ENCODE data around the gene FYN. TPM values are rescaled to one million over a fixed set of nuclear protein-coding genes. Genes with fewer than 3 reads are reported as not detected.

FYN gene
- total RNA-seq, 1 experiment from 2014 or later = 26.6 TPM

GRCh38 chr6:111770263-111771093 is 102.8 kb downstream of the FYN start:
- no peak for DNase-seq (ENCODE audit: low spot score)

DNA sequence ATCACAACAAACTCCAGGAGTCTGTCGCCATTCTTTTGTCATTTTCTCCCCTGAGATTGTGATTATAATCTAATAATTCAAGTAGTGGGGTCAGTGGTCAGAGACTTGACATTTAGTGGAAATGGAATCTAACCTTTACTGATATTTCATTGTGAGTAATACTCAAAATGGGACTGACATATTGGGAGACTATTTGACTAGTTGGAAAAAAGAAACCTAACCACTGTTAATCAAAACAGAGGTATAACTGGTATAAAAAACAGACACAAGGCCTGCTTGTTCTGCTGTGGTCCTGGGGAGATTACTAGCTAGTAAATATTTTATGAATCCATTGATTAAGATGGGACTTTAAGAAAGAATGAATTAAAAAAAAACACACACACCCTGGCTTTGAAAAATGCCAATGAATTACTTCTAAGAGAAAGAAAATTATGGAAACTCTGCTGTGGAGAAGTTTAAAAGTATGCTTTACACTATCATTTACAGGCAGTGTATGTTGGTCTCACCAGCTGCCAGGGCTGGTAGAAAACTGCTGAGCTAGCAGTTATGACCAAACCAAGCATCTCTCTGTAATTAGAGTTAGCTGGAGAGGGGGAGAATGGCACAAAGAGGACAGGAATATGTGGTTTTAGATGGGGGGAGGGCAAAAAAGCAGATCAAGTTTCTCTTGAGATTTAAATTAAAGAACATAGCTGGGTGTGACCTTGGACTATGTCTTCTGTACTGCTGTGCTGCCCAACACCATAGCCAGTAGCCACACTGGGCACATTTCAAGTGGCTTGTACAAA is 103.7 kb downstream of the FYN start:
- DNase-seq (ENCODE audit: low spot score) = no peak

DNA sequence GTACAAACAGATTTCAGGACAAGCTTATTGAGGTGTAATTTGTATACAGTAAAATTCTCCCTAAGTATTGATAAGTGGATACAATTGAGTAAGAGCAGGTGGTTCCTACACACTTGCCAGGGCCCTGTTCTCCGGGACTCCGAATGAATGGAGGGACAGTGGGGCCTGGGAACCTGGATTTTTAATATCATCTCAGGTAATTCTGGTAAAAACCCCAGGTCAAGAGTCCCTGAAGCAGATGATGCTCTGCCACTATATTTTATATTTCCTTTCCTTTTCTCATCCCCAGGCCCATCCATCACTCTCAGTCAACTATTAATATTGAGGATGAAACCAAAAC is 104.9 kb downstream of the FYN start:
- DNase-seq (ENCODE audit: low spot score) = no peak

GRCh38 chr6:111767752-111768430 is 105.4 kb downstream of the FYN start:
- DNase-seq (ENCODE audit: low spot score) = no peak

- no peak for DNase-seq (ENCODE audit: low spot score)
Measured at GRCh38 chr6:111766201-111766857, 106.9 kb downstream of the FYN start.

- no peak for DNase-seq (ENCODE audit: low spot score)
Measured at GRCh38 chr6:111765763-111766162, 107.5 kb downstream of the FYN start.

DNA sequence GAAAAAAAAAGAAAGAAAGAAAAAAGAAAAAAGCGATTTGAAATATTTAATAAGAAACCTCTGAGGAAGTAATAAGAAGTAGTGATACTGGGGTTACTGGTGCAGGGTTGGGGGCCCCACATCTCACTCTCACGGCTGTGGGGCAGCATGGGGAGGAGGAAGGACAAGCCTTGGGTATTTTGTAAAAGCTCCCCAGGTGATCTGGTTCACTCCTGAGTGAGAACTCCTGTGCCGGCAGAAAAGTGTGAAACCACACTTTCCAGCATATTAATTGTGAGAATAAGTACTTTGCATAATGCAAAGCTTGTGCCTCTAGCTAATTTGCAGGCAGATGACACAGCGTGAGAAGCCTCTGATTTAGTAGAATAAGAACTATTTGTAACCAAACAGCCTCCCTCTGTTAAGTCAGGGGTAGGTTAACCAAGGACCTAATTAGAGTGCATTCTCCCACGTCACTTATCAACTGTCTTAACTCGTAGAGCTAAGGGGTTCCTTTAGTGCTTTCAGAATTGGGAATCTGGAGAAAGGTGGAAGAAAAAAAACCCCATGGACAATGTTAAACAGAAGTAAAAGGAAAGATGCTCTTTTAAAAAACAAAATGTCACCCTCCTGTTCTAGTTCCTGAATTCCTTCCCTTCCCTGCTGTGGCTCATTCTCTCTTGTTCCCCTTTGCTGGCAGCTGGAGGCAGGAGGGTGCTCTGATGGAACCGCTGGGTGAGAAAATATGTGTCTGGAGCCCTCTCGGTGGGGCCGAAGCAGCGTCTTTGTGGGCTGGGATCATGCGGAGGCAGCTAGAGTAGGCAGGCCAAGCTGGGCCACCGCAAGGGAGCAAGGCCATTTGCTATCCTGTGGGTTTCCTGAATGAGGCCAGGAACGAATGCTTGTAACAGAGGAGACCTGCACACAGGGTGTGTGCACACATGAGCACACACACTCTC is 108.7 kb downstream of the FYN start:
- DNase-seq (ENCODE audit: low spot score) = no peak

GRCh38 chr6:111763381-111763780 is 109.9 kb downstream of the FYN start:
- no peak for DNase-seq (ENCODE audit: low spot score)

GRCh38 chr6:111761783-111762312 is 111.4 kb downstream of the FYN start:
- DNase-seq (ENCODE audit: low spot score) = no peak

DNA sequence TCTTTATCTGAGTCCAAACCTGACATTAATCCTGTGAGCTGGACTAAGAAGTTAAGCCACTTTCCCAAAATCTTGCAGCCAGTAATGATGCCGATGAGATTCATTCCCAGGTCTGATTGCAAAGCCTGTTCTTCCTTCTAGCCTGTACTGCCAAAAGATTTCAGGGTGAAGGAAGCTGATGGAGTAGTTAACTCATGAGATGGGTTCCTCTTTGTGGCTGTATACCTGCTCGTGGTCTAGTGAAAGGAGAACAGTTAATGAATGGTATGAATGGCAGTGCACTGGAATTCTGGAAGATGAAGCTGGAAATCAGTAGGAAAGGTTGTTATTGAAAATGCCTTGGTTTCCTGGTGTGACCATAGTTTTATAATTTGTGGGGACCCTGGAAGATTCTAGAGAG is 112.0 kb downstream of the FYN start:
- DNase-seq (ENCODE audit: low spot score) = no peak

DNA sequence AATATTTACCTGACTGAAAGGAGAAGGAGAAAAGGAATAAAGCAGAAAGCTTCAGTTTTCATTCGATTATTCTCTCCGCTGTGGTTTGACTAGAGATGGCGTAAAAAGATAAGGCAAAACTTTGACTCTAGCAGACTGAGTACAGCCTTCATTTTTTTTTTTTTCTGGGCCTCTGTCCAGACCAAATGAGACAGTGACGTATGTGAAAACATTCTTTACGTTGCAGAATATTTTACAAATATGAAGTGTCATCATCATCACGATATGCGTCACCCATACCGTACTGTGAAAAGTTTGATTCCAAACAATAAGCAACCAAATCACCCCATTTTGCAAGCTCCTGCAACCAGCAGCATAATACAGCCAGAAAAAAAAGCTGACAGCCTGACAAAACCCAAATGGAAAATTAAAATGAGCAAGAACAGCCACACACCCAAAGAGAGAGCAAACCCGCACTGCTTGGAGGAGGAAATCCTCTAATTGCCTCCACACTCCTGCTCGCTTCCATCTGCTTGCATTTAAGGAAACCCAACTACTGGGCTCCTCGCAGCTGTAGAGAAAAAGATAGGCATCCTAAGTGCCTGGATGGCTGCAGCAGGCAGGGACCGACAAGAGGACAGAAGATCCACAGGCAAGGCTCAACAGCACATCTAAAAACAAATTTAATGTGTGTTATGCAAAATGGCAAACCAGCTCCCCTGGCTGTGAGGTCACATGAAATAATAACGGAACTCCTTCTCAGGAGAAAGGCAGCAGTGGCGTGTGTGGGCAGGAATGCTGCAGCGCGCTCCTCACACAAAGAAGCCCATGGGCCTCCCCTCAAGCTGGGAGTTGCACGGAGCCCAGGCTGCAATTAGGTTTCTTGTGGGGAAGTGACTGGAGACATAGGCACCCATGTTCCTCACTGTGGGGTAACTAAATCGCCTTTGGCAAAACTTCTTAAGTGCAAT is 113.1 kb downstream of the FYN start:
- DNase-seq (ENCODE audit: low spot score) = no peak

DNA sequence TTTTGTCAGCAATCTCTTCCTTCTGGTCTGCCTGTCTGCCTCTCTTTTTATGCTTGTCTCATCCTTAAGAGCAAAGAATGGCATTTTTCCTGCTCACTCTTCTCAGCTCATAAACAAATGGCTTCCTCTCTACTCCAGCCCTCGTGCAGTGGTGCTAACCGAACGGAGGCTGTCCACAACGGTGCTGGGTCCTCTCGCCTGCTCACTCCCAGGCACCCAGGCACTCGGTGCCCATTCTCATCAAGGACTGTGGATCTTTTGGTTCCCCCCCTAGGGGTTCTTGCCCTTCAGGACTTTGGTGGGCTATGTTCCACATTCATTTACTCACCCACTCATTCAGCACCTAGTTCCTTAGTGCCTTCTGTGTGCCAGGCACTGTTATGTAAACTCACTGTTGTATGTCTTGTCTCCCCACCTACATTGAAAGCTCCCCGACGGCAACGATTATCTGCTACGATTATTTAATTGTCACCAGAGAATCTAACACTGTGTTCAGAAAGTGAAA is 113.9 kb downstream of the FYN start:
- no peak for DNase-seq (ENCODE audit: low spot score)

GRCh38 chr6:111758608-111759329 is 114.5 kb downstream of the FYN start:
- no peak for DNase-seq (ENCODE audit: low spot score)

DNA sequence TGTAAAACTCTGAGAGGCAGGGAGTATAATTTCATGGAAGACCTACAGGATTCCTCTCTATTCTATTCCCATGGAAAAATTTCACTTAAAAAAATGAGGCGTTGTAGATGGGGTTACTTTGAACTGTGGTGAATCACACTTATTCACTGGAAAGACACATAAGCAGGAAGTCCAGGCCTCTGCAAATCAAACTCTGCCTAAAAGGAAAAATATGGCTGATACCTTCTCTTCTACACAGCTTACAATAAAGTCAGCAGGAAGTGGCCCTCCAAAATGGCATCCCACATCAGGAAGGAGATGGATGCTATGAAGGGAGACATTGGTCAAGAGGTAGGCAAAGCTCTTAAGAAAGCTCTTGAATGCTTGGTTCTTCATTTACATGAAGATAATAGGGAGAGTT is 115.9 kb downstream of the FYN start:
- DNase-seq (ENCODE audit: low spot score) = peak; percentile 6

DNA sequence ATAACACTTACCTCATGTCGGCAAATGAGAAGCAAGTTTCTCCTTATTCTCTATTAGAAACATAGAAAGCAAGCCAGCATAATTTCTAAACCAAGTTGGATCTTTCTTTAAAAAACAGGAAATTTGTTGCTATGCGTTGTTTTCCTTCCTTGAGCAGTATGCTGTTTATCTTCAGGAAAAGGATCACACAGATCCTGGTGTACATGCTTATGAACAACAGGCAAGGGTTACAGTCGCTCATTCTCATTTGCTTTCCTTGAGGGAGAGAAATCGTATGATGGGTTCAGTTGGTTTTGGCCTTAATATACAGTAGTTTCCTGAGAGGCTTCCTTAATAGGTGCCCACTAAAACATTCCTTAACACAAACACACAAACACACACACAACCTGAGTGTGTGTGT is 118.8 kb downstream of the FYN start:
- no peak for DNase-seq (ENCODE audit: low spot score)

- DNase-seq (ENCODE audit: low spot score) = no peak
Measured at GRCh38 chr6:111753573-111753972, 119.7 kb downstream of the FYN start.

GRCh38 chr6:111752476-111752875 is 120.8 kb downstream of the FYN start:
- no peak for DNase-seq (ENCODE audit: low spot score)

Data from A172 (cell line).